Tibial nerve (tissue), 4 donors: ENCODE data around the gene UBE2O. TPM values are rescaled to one million over a fixed set of nuclear protein-coding genes. Genes with fewer than 3 reads are reported as not detected.
A peak's percentile ranks its signal among the peaks of the same experiment; 100 is the strongest.

Experiments used
- DNase-seq, 2 donors: peaks; one replicate each; pipeline ENCODE4 v3.0.0-alpha.2; 2019; ENCODE audit warnings: low spot score in 2 of 2
- H3K27ac ChIP-seq, 4 donors: fragments of 200-600 bp; sonication (generic) in 3 of 4; one replicate each; pipeline ENCODE4 v1.5.1; 2017 to 2019; ENCODE audit warnings: mild to moderate bottlenecking in 1 of 4
- H3K27me3 ChIP-seq, 2 donors: fragments of 200-600 bp; sonication (generic) in 1 of 2; one replicate each; pipeline versions ENCODE4 v1.5.1 to v1.6.0; 2017 to 2019
- H3K36me3 ChIP-seq, 3 donors: fragments of 200-600 bp; sonication (generic); one replicate each; pipeline ENCODE4 v1.5.1; 2018 to 2019
- H3K4me1 ChIP-seq, 4 donors: fragments of 200-600 bp; sonication (generic) in 3 of 4; one replicate each; pipeline ENCODE4 v1.5.1; 2017 to 2019
- H3K4me3 ChIP-seq, 4 donors: fragments of 200-600 bp; sonication (generic) in 3 of 4; one replicate each; pipeline ENCODE4 v1.5.1; 2017 to 2019; ENCODE audit warnings: mild to moderate bottlenecking in 1 of 4, moderate library complexity in 1 of 4
- H3K9me3 ChIP-seq, 4 donors: fragments of 200-600 bp; sonication (generic) in 3 of 4; one replicate each; pipeline ENCODE4 v1.5.1; 2017 to 2019
- EP300 ChIP-seq, 2 donors: sonication (generic); formaldehyde crosslinking; IDR thresholded peaks; one replicate each; pipeline ENCODE4 v1.6.1; 2017; ENCODE audit warnings: antibody characterized with exemption in 2 of 2, mild to moderate bottlenecking in 1 of 2
- POLR2A ChIP-seq, 2 donors: fragments of 450-650 bp; IDR thresholded peaks; one replicate each; pipeline ENCODE4 v1.6.1; 2017; ENCODE audit warnings: antibody characterized with exemption in 2 of 2, mild to moderate bottlenecking in 2 of 2, moderate library complexity in 2 of 2
- WGBS, 2 donors: methylation state at CpG; one replicate each; pipeline ENCODE4 v1.1.5; 2018; 5-methylcytosine and 5-hydroxymethylcytosine counted together
- total RNA-seq, 4 donors: library from RNA; depleted of rRNA; stranded (reverse); fragments of >200 nt; gene quantifications; one replicate each; pipeline ENCODE4 v1.1.0, GENCODE V29; 2016
- TF ChIP-seq, protein P1 (sequence below), 5 experiments: fragments of 200-600 bp in 3 of 5; fragments of 450-650 bp in 2 of 5; sonication (generic) in 3 of 5; IDR thresholded peaks; one replicate each; pipeline ENCODE4 v1.5.1; 2016 to 2019; ENCODE audit warnings: antibody characterized with exemption in 5 of 5, mild to moderate bottlenecking in 3 of 5, moderate library complexity in 2 of 5

UBE2O gene
- total RNA-seq, 4 donors from 2014 or later = 16.0 to 38.7 (median 20.7) TPM

DNA sequence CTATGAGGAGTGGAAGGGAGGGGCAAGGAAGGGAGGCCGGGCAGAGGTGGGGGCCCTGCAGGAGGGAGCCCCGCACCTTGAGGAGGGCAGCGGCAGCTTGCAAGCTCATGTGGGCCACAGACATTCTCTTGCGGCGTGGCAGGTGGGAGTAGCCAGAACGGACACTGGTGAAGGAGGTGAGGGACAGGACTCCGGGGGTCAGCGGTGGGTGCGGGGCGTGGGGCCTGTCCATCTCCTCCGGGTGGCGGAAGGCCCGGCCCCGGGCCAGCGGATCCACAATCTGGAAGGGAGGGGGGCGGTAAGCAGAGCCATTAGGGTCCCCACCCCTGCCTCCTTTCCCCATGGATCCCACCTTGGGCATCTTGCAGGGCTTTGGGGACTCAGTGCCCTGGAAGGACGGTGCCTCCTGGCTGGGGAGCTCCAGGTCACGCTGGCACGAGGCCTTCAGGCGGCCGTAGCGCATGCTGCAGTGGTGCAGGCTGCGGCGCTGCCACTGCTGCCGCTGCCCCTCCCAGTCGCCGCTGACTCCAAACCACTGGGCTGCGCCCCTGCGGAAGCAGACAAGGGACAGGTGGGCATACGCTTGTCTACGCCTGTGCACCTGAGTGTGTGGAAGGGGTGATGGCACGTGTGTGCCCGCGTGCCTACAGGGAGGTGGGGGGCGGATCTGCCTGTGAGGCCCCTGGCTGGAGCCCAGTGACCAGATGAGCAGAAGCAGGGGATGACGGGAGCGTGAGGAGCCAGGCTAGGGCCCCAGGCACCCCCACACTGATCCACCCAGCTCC lies 26.0 kb upstream of the UBE2O start:
- TF ChIP-seq, protein P1, sequence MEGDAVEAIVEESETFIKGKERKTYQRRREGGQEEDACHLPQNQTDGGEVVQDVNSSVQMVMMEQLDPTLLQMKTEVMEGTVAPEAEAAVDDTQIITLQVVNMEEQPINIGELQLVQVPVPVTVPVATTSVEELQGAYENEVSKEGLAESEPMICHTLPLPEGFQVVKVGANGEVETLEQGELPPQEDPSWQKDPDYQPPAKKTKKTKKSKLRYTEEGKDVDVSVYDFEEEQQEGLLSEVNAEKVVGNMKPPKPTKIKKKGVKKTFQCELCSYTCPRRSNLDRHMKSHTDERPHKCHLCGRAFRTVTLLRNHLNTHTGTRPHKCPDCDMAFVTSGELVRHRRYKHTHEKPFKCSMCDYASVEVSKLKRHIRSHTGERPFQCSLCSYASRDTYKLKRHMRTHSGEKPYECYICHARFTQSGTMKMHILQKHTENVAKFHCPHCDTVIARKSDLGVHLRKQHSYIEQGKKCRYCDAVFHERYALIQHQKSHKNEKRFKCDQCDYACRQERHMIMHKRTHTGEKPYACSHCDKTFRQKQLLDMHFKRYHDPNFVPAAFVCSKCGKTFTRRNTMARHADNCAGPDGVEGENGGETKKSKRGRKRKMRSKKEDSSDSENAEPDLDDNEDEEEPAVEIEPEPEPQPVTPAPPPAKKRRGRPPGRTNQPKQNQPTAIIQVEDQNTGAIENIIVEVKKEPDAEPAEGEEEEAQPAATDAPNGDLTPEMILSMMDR (IDR thresholded peaks at IDR 0.05) = no peak
- TF ChIP-seq EP300 (IDR thresholded peaks at IDR 0.05) (no peak), POLR2A (IDR thresholded peaks at IDR 0.05) (no peak)
- H3K4me1 ChIP-seq = peaks cover 0 to 21% (median 8%) of the 10 kb centered on the region in 4 donors
- H3K27ac ChIP-seq = peak overlapping the region in 2 of 4 donors; percentile 36 to 55
- 88 to 90% methylated on average over 30 to 36 of the region's 37 CpGs for WGBS, 2 donors
- no peak for DNase-seq
- H3K9me3 ChIP-seq = no peaks in the 10 kb centered on the region
- H3K4me3 ChIP-seq = no peak overlapping the region
- peaks cover 0 to 56% (median 14%) of the 10 kb centered on the region in 3 donors for H3K36me3 ChIP-seq
- H3K27me3 ChIP-seq = no peaks in the 10 kb centered on the region

DNA sequence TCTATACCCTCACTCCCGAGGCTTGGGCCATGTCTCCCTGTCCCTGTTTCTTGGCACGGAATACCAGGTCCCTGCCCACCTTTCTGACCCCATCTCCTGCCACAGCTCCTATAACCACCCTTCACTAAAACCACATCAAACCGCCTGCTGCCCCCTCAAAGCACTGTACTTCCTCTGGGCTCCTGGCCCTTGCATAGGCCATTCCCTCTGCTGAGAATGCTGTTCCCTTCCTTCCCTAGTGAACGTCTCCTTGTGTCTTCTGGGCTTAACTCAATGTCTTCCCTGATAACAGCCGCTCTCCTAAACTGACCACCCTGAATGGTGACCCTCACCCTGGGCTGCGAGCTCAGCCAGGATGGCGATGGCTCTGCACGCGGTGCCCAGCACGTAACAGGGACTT lies 25.1 kb upstream of the UBE2O start:
- H3K9me3 ChIP-seq = no peaks in the 10 kb centered on the region
- H3K36me3 ChIP-seq = peaks cover 0 to 64% (median 15%) of the 10 kb centered on the region in 3 donors
- 92 to 93% methylated on average over 10 of the region's 10 CpGs for WGBS, 2 donors
- H3K27me3 ChIP-seq = no peaks in the 10 kb centered on the region
- TF ChIP-seq EP300 (IDR thresholded peaks at IDR 0.05) (no peak), POLR2A (IDR thresholded peaks at IDR 0.05) (no peak)
- TF ChIP-seq, protein P1 (IDR thresholded peaks at IDR 0.05) = no peak
- H3K27ac ChIP-seq = peak overlapping the region in 1 of 4 donors; percentile 47
- H3K4me3 ChIP-seq = no peak overlapping the region
- H3K4me1 ChIP-seq = peaks cover 0 to 21% (median 8%) of the 10 kb centered on the region in 4 donors
- no peak for DNase-seq

DNA sequence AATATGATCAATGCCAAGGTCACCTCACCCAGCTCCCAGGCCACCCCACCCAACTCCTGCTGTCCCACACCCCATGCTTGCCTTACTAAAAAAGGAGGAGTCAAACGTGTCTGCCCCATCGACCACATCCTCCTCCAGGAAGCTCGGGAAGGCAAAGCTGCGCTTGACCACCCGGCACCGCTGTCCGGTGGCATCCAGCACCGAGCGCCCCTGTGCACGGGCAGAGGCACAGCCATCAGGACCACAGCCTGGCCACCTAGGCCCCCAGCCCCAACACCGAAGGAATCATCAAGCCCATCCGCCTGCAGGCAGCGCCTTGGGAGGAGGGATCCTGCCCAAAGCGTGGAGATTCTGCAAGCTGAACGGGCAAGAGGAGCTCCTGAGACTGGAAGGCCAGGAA lies 24.6 kb upstream of the UBE2O start:
- Histone ChIP-seq H3K27me3 (no peaks in the 10 kb centered on the region), H3K27ac (peak overlapping the region in 1 of 4 donors; percentile 47), H3K9me3 (no peaks in the 10 kb centered on the region), H3K4me3 (no peak overlapping the region), H3K36me3 (peaks cover 0 to 69% (median 15%) of the 10 kb centered on the region in 3 donors), H3K4me1 (peaks cover 0 to 21% (median 8%) of the 10 kb centered on the region in 4 donors)
- TF ChIP-seq EP300 (IDR thresholded peaks at IDR 0.05) (no peak), POLR2A (IDR thresholded peaks at IDR 0.05) (no peak)
- TF ChIP-seq, protein P1 (IDR thresholded peaks at IDR 0.05) = no peak
- 87 to 88% methylated on average over 14 to 15 of the region's 15 CpGs for WGBS, 2 donors
- no peak for DNase-seq

DNA sequence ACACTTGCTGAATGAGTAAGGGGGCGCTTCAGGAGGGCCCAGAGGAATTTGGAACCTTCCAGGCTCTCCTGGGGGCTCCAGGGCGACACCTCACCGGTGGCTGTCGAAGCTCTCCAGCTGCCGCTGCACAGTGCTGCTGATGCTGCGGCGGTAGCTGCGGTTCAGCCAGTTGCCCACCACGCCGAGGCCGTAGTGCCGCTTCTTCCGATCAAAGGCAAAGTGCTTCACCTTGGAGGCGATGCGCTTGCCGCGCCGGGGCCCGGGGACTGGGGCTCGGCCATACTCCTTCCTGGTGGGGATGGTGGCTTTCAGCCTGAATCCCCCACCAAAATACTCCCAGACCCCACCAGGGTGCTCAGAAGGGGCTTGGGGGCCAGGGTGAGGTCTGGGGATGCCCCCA lies 23.8 kb upstream of the UBE2O start:
- H3K27me3 ChIP-seq = no peaks in the 10 kb centered on the region
- H3K27ac ChIP-seq = no peak overlapping the region
- WGBS, 2 donors = 91 to 93% methylated on average over 6 to 10 of the region's 20 CpGs
- H3K9me3 ChIP-seq = no peaks in the 10 kb centered on the region
- peaks cover 0 to 17% (median 6%) of the 10 kb centered on the region in 4 donors for H3K4me1 ChIP-seq
- H3K4me3 ChIP-seq = no peak overlapping the region
- TF ChIP-seq, protein P1 (IDR thresholded peaks at IDR 0.05) = no peak
- TF ChIP-seq POLR2A (IDR thresholded peaks at IDR 0.05) (no peak), EP300 (IDR thresholded peaks at IDR 0.05) (no peak)
- no peak for DNase-seq
- H3K36me3 ChIP-seq = peaks cover 0 to 77% (median 15%) of the 10 kb centered on the region in 3 donors

DNA sequence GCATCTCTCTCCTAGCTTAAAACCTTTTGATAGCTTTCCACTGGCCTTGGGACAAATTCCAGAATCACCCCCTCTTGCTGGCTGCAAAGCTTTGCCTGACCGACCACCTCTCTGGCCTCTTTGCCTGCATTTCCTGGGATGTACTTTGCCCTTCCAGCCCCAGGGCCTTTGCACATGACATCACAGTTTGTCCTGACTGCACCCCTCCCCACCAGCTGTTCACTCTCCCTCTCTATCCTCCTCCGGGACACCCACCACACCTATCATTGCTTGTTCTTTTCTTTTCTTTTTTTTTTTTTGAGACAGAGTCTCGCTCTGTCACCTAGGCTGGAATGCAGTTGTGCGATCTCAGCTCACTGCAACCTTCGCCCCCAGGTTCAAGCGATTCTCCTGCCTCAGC lies 22.4 kb upstream of the UBE2O start:
- Histone ChIP-seq H3K36me3 (peaks cover 0 to 92% (median 15%) of the 10 kb centered on the region in 3 donors), H3K27me3 (no peaks in the 10 kb centered on the region), H3K4me1 (peaks cover 0 to 3% (median 2%) of the 10 kb centered on the region in 4 donors), H3K4me3 (no peak overlapping the region), H3K27ac (no peak overlapping the region), H3K9me3 (no peaks in the 10 kb centered on the region)
- WGBS, 2 donors = 95 to 97% methylated on average over 6 of the region's 6 CpGs
- no peak for DNase-seq
- TF ChIP-seq, protein P1 (IDR thresholded peaks at IDR 0.05) = no peak
- TF ChIP-seq POLR2A (IDR thresholded peaks at IDR 0.05) (no peak), EP300 (IDR thresholded peaks at IDR 0.05) (no peak)
